HepG2 (cell line): ENCODE measurements around the gene UBXN2A. TPM values are rescaled to one million over a fixed set of nuclear protein-coding genes. Genes with fewer than 3 reads are reported as not detected.
A peak's percentile ranks its signal among the peaks of the same experiment; 100 is the strongest.

ENCODE experiments used
- FIP1L1 ChIP-seq: fragments of 200-400 bp; formaldehyde crosslinking; IDR thresholded peaks from 2 replicates; pipeline ENCODE4 v1.6.1; 2018; ENCODE audit warnings: low read depth, mild to moderate bottlenecking, low read length, moderate library complexity, borderline replicate concordance; ENCODE audit not compliant: insufficient read depth
- FOXA1 ChIP-seq, 2 experiments: fragments of 450-650 bp in 1 of 2; sonication (generic) in 1 of 2; formaldehyde crosslinking in 1 of 2; IDR thresholded peaks; 2 replicates each; pipeline versions ENCODE4 v1.4.0 to v1.6.1; 2016 to 2020; ENCODE audit warnings: missing genetic modification reagents in 1 of 2
- HOXA7 ChIP-seq: sonication (generic); formaldehyde crosslinking; IDR thresholded peaks from 2 replicates; pipeline ENCODE4 v1.8.1; 2022; ENCODE audit warnings: mild to moderate bottlenecking, missing genetic modification reagents, moderate library complexity
- MEIS2 ChIP-seq: sonication (generic); formaldehyde crosslinking; IDR thresholded peaks from 2 replicates; pipeline ENCODE4 v1.9.0; 2021; ENCODE audit warnings: mild to moderate bottlenecking, missing genetic modification reagents
- TAF15 ChIP-seq: fragments of 200-400 bp; formaldehyde crosslinking; IDR thresholded peaks from one replicate; pipeline ENCODE4 v1.6.1; 2018; ENCODE audit warnings: mild to moderate bottlenecking, low read depth, low read length; ENCODE audit not compliant: poor library complexity, severe bottlenecking
- ZFP37 ChIP-seq: sonication (generic); formaldehyde crosslinking; IDR thresholded peaks from 2 replicates; pipeline ENCODE4 v1.4.0; 2020; ENCODE audit warnings: missing genetic modification reagents, borderline replicate concordance
- ZNF224 ChIP-seq: sonication (generic); formaldehyde crosslinking; IDR thresholded peaks from 2 replicates; pipeline ENCODE4 v1.5.0; 2020; ENCODE audit warnings: mild to moderate bottlenecking, missing genetic modification reagents
- ZNF329 ChIP-seq: sonication (generic); formaldehyde crosslinking; IDR thresholded peaks from 2 replicates; pipeline ENCODE4 v1.9.0; 2021; ENCODE audit warnings: low read depth, mild to moderate bottlenecking, missing genetic modification reagents
- ZNF543 ChIP-seq: sonication (generic); formaldehyde crosslinking; IDR thresholded peaks from 2 replicates; pipeline ENCODE4 v1.4.0; 2020; ENCODE audit warnings: mild to moderate bottlenecking, missing genetic modification reagents
- ZNF749 ChIP-seq: sonication (generic); formaldehyde crosslinking; IDR thresholded peaks from 2 replicates; pipeline ENCODE4 v1.8.0; 2022; ENCODE audit warnings: mild to moderate bottlenecking, missing genetic modification reagents, moderate library complexity, borderline replicate concordance
- ZNF878 ChIP-seq: sonication (generic); formaldehyde crosslinking; IDR thresholded peaks from 2 replicates; pipeline ENCODE4 v1.8.1; 2023; ENCODE audit warnings: mild to moderate bottlenecking, missing genetic modification reagents, moderate library complexity
- ZNF883 ChIP-seq: sonication (generic); formaldehyde crosslinking; IDR thresholded peaks from 2 replicates; pipeline ENCODE4 v1.5.1; 2020; ENCODE audit warnings: mild to moderate bottlenecking, missing genetic modification reagents; ENCODE audit errors: not compliant biosample characterization
- ZSCAN25 ChIP-seq: sonication (generic); formaldehyde crosslinking; IDR thresholded peaks from 2 replicates; pipeline ENCODE4 v1.8.0; 2022; ENCODE audit warnings: mild to moderate bottlenecking, missing genetic modification reagents
- polyA plus RNA-seq, 8 experiments: library from polyadenylated mRNA; depleted of rRNA in 3 of 8; stranded (reverse) in 7 of 8; unstranded in 1 of 8; fragments of >200 nt; fragmentation: Illumina TruSeq in 4 of 8; extraction: Trizol in 4 of 8; gene quantifications; 2 replicates each; pipeline versions ENCODE4 v1.2.1 to v1.2.3, GENCODE V29; 2011 to 2016; ENCODE audit warnings: low read depth in 4 of 8, missing spikeins in 1 of 8, mixed read lengths in 1 of 8; ENCODE audit not compliant: insufficient read depth in 1 of 8
- total RNA-seq, 5 experiments: library from RNA; depleted of rRNA; stranded (reverse); fragments of >200 nt; fragmentation: Illumina TruSeq; extraction: Trizol; gene quantifications; 2 replicates each; pipeline ENCODE4 v1.2.3, GENCODE V29; 2016; ENCODE audit warnings: low read depth in 1 of 5
- TF ChIP-seq, protein P1 (sequence below): IDR thresholded peaks from 2 replicates; pipeline ENCODE4 v1.6.1; 2012; ENCODE audit warnings: inconsistent platforms
- TF ChIP-seq, protein P2 (sequence below): sonication (generic); formaldehyde crosslinking; IDR thresholded peaks from 2 replicates; pipeline ENCODE4 v1.4.0; 2020; ENCODE audit warnings: missing genetic modification reagents, borderline replicate concordance
- TF ChIP-seq, protein P3 (sequence below): sonication (generic); formaldehyde crosslinking; IDR thresholded peaks from 2 replicates; pipeline ENCODE4 v1.4.0; 2020; ENCODE audit warnings: mild to moderate bottlenecking, missing genetic modification reagents
- TF ChIP-seq, protein P4 (sequence below): sonication (generic); formaldehyde crosslinking; IDR thresholded peaks from 2 replicates; pipeline ENCODE4 v1.5.0; 2020; ENCODE audit warnings: mild to moderate bottlenecking, missing genetic modification reagents
- TF ChIP-seq, protein P5 (sequence below): sonication (generic); formaldehyde crosslinking; IDR thresholded peaks from 2 replicates; pipeline ENCODE4 v1.9.0; 2021; ENCODE audit warnings: missing genetic modification reagents, borderline replicate concordance

The UBXN2A gene
- total and polyA plus RNA-seq, 2 of the 13 experiments (the other 11 are each of a cell fraction or from before 2014, with no cell fraction given): 8.3 to 20.9 TPM

DNA sequence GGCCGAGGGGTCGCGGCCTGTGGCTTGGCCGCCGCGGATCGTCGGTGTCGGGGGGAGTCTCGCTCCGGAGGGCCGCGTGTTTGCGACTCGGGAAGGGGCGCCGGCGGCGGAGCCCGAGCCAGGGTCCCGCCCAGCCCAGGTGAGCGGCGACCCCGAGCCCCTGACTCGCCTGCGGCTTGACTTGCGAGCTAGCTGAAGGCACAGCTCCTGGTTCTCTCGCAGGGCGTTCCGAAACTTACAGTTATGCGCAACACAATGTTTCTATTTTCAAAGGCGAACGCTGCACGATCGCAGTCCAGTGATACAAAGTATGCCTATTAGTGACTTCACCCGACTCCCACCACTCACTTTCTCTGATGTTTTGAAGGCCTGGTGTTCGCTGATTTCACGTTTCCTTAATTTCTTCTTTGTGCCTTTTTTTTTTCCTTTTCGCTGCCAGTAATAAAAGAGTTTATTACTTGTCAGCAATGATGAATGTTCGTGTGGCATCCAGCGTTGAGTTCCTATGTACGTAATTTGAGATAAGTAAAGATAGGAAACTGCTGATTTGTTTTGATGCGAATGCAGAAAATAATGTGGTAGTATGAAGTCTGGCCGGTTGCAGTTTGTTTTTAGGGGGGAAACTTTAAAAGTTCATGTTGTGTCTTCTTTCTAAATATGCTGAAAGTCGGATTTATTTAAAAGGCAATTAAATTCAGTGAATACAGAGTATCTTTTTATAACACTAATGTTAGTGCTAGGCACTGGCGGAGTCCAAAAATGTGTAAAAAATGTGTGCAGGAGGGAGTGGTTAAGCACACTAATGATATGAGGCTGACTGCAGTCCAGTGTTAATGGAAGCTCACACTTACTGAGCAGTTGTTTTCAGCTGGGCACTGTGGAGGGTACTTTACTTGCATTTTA lies 706 bp downstream of the UBXN2A start (continued):
- peak; percentile 28; the same call in 1 of the 2 replicates for TF ChIP-seq ZNF749 (CRISPR knock-in tag)
- TF ChIP-seq, protein P1, sequence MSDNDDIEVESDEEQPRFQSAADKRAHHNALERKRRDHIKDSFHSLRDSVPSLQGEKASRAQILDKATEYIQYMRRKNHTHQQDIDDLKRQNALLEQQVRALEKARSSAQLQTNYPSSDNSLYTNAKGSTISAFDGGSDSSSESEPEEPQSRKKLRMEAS: peak; percentile 0
- TF ChIP-seq ZNF883 (CRISPR knock-in tag): no peak
- TF ChIP-seq ZNF543 (CRISPR knock-in tag): no peak
- TF ChIP-seq ZNF224 (CRISPR knock-in tag): no peak
- TF ChIP-seq ZNF878 (CRISPR knock-in tag): no peak
- no peak for TF ChIP-seq TAF15
- no peak for TF ChIP-seq FIP1L1
- TF ChIP-seq HOXA7 (CRISPR knock-in tag): no peak
- no peak for TF ChIP-seq ZSCAN25 (CRISPR knock-in tag)
- peak; percentile 34 for TF ChIP-seq MEIS2 (CRISPR knock-in tag)
- TF ChIP-seq, protein P2, sequence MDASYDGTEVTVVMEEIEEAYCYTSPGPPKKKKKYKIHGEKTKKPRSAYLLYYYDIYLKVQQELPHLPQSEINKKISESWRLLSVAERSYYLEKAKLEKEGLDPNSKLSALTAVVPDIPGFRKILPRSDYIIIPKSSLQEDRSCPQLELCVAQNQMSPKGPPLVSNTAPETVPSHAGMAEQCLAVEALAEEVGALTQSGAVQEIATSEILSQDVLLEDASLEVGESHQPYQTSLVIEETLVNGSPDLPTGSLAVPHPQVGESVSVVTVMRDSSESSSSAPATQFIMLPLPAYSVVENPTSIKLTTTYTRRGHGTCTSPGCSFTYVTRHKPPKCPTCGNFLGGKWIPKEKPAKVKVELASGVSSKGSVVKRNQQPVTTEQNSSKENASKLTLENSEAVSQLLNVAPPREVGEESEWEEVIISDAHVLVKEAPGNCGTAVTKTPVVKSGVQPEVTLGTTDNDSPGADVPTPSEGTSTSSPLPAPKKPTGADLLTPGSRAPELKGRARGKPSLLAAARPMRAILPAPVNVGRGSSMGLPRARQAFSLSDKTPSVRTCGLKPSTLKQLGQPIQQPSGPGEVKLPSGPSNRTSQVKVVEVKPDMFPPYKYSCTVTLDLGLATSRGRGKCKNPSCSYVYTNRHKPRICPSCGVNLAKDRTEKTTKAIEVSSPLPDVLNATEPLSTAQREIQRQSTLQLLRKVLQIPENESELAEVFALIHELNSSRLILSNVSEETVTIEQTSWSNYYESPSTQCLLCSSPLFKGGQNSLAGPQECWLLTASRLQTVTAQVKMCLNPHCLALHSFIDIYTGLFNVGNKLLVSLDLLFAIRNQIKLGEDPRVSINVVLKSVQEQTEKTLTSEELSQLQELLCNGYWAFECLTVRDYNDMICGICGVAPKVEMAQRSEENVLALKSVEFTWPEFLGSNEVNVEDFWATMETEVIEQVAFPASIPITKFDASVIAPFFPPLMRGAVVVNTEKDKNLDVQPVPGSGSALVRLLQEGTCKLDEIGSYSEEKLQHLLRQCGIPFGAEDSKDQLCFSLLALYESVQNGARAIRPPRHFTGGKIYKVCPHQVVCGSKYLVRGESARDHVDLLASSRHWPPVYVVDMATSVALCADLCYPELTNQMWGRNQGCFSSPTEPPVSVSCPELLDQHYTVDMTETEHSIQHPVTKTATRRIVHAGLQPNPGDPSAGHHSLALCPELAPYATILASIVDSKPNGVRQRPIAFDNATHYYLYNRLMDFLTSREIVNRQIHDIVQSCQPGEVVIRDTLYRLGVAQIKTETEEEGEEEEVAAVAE (CRISPR knock-in tag): no peak
- peak; percentile 71 for TF ChIP-seq ZNF329 (CRISPR knock-in tag)
- TF ChIP-seq, protein P3, sequence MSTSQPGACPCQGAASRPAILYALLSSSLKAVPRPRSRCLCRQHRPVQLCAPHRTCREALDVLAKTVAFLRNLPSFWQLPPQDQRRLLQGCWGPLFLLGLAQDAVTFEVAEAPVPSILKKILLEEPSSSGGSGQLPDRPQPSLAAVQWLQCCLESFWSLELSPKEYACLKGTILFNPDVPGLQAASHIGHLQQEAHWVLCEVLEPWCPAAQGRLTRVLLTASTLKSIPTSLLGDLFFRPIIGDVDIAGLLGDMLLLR (CRISPR knock-in tag): no peak; the same call in none of the 2 replicates
- TF ChIP-seq, protein P4, sequence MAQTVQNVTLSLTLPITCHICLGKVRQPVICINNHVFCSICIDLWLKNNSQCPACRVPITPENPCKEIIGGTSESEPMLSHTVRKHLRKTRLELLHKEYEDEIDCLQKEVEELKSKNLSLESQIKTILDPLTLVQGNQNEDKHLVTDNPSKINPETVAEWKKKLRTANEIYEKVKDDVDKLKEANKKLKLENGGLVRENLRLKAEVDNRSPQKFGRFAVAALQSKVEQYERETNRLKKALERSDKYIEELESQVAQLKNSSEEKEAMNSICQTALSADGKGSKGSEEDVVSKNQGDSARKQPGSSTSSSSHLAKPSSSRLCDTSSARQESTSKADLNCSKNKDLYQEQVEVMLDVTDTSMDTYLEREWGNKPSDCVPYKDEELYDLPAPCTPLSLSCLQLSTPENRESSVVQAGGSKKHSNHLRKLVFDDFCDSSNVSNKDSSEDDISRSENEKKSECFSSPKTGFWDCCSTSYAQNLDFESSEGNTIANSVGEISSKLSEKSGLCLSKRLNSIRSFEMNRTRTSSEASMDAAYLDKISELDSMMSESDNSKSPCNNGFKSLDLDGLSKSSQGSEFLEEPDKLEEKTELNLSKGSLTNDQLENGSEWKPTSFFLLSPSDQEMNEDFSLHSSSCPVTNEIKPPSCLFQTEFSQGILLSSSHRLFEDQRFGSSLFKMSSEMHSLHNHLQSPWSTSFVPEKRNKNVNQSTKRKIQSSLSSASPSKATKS (CRISPR knock-in tag): no peak
- TF ChIP-seq FOXA1 (IDR thresholded peaks at IDR 0.05): no peak
- TF ChIP-seq FOXA1 (CRISPR knock-in tag; IDR thresholded peaks at IDR 0.05): peak; percentile 4; the same call in 1 of the 2 replicates
- no peak for TF ChIP-seq ZFP37 (CRISPR knock-in tag)
- TF ChIP-seq, protein P5, sequence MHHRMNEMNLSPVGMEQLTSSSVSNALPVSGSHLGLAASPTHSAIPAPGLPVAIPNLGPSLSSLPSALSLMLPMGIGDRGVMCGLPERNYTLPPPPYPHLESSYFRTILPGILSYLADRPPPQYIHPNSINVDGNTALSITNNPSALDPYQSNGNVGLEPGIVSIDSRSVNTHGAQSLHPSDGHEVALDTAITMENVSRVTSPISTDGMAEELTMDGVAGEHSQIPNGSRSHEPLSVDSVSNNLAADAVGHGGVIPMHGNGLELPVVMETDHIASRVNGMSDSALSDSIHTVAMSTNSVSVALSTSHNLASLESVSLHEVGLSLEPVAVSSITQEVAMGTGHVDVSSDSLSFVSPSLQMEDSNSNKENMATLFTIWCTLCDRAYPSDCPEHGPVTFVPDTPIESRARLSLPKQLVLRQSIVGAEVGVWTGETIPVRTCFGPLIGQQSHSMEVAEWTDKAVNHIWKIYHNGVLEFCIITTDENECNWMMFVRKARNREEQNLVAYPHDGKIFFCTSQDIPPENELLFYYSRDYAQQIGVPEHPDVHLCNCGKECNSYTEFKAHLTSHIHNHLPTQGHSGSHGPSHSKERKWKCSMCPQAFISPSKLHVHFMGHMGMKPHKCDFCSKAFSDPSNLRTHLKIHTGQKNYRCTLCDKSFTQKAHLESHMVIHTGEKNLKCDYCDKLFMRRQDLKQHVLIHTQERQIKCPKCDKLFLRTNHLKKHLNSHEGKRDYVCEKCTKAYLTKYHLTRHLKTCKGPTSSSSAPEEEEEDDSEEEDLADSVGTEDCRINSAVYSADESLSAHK (CRISPR knock-in tag): no peak
